Neuronal stem cell (in vitro differentiated cells): Measurements from ENCODE around the gene GNG13. TPM values are rescaled to one million over a fixed set of nuclear protein-coding genes. Genes with fewer than 3 reads are reported as not detected.

Experiments
- DNase-seq: peaks from one replicate; pipeline ENCODE4 v3.0.0-alpha.2; 2013; ENCODE audit warnings: low spot score
- H2AFZ ChIP-seq: one replicate; pipeline ENCODE4 v1.6.1; 2013; ENCODE audit warnings: mild to moderate bottlenecking, low read length, inconsistent platforms
- H2AK5ac ChIP-seq: 2 replicates; pipeline ENCODE4 v1.6.1; 2013; ENCODE audit warnings: low read depth, mild to moderate bottlenecking, inconsistent platforms, low read length, moderate library complexity, mixed read lengths
- H2BK120ac ChIP-seq: 2 replicates; pipeline ENCODE4 v1.6.1; 2013; ENCODE audit warnings: low read depth, mild to moderate bottlenecking, inconsistent platforms, low read length, moderate library complexity, mixed read lengths
- H2BK12ac ChIP-seq: one replicate; pipeline ENCODE4 v1.6.1; 2013; ENCODE audit warnings: low read length, inconsistent platforms
- H2BK15ac ChIP-seq: 2 replicates; pipeline ENCODE4 v1.6.1; 2013; ENCODE audit warnings: mild to moderate bottlenecking, low read length, inconsistent platforms, mixed read lengths
- H2BK5ac ChIP-seq: one replicate; pipeline ENCODE4 v1.6.1; 2013; ENCODE audit warnings: inconsistent platforms, mild to moderate bottlenecking, low read length, moderate library complexity
- H3K14ac ChIP-seq: one replicate; pipeline ENCODE4 v1.6.1; 2013; ENCODE audit warnings: low read length, inconsistent platforms
- H3K18ac ChIP-seq: 2 replicates; pipeline ENCODE4 v1.6.1; 2013; ENCODE audit warnings: low read length, inconsistent platforms
- H3K23ac ChIP-seq: 2 replicates; pipeline ENCODE4 v1.6.1; 2013; ENCODE audit warnings: low read depth, mild to moderate bottlenecking, mixed read lengths, low read length, inconsistent platforms; ENCODE audit not compliant: poor library complexity
- H3K27ac ChIP-seq: replicated peaks from 3 replicates; pipeline ENCODE4 v1.5.1; 2013; ENCODE audit warnings: low read length, inconsistent platforms
- H3K27me3 ChIP-seq, 3 experiments: 2 replicates each; pipeline ENCODE4 v1.6.1; 2013; ENCODE audit warnings: low read length in 3 of 3, mild to moderate bottlenecking in 2 of 3, inconsistent platforms in 1 of 3, low read depth in 1 of 3, mixed read lengths in 1 of 3, moderate library complexity in 1 of 3; ENCODE audit not compliant: control insufficient read depth in 3 of 3, insufficient read depth in 3 of 3
- H3K36me3 ChIP-seq, 2 donors: replicated peaks in 1 of 2; 2 replicates each; pipeline ENCODE4 v1.6.1; 2013; ENCODE audit warnings: low read length in 2 of 2; ENCODE audit not compliant: control insufficient read depth in 2 of 2, insufficient read depth in 2 of 2
- H3K4ac ChIP-seq: 2 replicates; pipeline ENCODE4 v1.6.1; 2013; ENCODE audit warnings: inconsistent platforms, mild to moderate bottlenecking, low read length, moderate library complexity
- H3K4me1 ChIP-seq, 2 donors: 1 replicate in 1 of 2; 2 replicates in 1 of 2; pipeline ENCODE4 v1.6.1; 2013; ENCODE audit warnings: low read length in 2 of 2, low read depth in 1 of 2; ENCODE audit not compliant: control insufficient read depth in 2 of 2, insufficient read depth in 1 of 2
- H3K4me2 ChIP-seq: one replicate; pipeline ENCODE4 v1.6.1; 2013; ENCODE audit warnings: mild to moderate bottlenecking, low read length, inconsistent platforms; ENCODE audit not compliant: insufficient read depth, poor library complexity, severe bottlenecking
- H3K4me3 ChIP-seq, 2 donors: 2 replicates each; pipeline ENCODE4 v1.5.1; 2013; ENCODE audit warnings: low read length in 2 of 2, mild to moderate bottlenecking in 2 of 2, inconsistent platforms in 1 of 2, moderate library complexity in 1 of 2
- H3K79me1 ChIP-seq: one replicate; pipeline ENCODE4 v1.6.1; 2013; ENCODE audit warnings: low read depth, mild to moderate bottlenecking, inconsistent platforms, low read length, moderate library complexity
- H3K9ac ChIP-seq: one replicate; pipeline ENCODE4 v1.6.1; 2013; ENCODE audit warnings: mild to moderate bottlenecking, low read depth, low read length, inconsistent platforms; ENCODE audit not compliant: poor library complexity
- H3K9me3 ChIP-seq, 2 donors: replicated peaks in 1 of 2; 2 replicates each; pipeline versions ENCODE3 to v1.6.1; 2013; ENCODE audit warnings: low read length in 2 of 2, mild to moderate bottlenecking in 2 of 2, inconsistent platforms in 1 of 2, low read depth in 1 of 2, mixed read lengths in 1 of 2, moderate library complexity in 1 of 2; ENCODE audit not compliant: control insufficient read depth in 2 of 2, insufficient read depth in 1 of 2
- H4K8ac ChIP-seq: one replicate; pipeline ENCODE4 v1.6.1; 2013; ENCODE audit warnings: low read depth, mild to moderate bottlenecking, inconsistent platforms, low read length, moderate library complexity
- H4K91ac ChIP-seq: one replicate; pipeline ENCODE4 v1.6.1; 2013; ENCODE audit warnings: low read length, low read depth, mild to moderate bottlenecking, inconsistent platforms; ENCODE audit not compliant: poor library complexity
- WGBS, 2 donors: extraction: QIAGEN DNeasy Blood & Tissue Kit; methylation state at CpG; one replicate each; pipeline ENCODE4 v1.1.7; 2013; ENCODE audit warnings: missing lambda C conversion rate in 2 of 2, mixed read lengths in 1 of 2; ENCODE audit not compliant: insufficient read length in 2 of 2, insufficient replicate concordance in 1 of 2; ENCODE audit errors: extremely low coverage in 2 of 2; 5-methylcytosine and 5-hydroxymethylcytosine counted together
- small RNA-seq: library from polyadenylated mRNA; stranded (forward); fragments of <200 nt; extraction: miRNeasy Mini kit (QIAGEN cat#:217004); gene quantifications from one replicate; pipeline ENCODE3, GENCODE V24; 2013; ENCODE audit not compliant: insufficient read depth

The GNG13 gene

GRCh38 chr16:749010-749409, 51.5 kb downstream of the GNG13 start:
- Histone ChIP-seq H2BK12ac (no peak overlapping the region), H2AK5ac (no peak overlapping the region), H2BK5ac (no peak overlapping the region), H4K91ac (no peak overlapping the region), H3K4ac (no peak overlapping the region), H3K4me2 (no peak overlapping the region), H2BK15ac (no peak overlapping the region), H3K23ac (no peak overlapping the region), H2AFZ (no peak overlapping the region), H3K9ac (no peak overlapping the region), H3K4me3 (no peak overlapping the region), H3K4me1 (peaks cover 17 to 27% of the 10 kb centered on the region in 2 donors), H3K14ac (no peak overlapping the region), H3K9me3 (no peaks in the 10 kb centered on the region), H4K8ac (no peak overlapping the region), H2BK120ac (no peak overlapping the region), H3K27me3 (no peaks in the 10 kb centered on the region), H3K36me3 (no peaks in the 10 kb centered on the region), H3K27ac (no peak overlapping the region), H3K18ac (no peak overlapping the region), H3K79me1 (peaks cover 3% of the 10 kb centered on the region)
- no peak for DNase-seq
- WGBS, 2 donors: no CpG with 5 or more reads among the region's 6 CpGs

Small RNAs within 50 kb of the gene (small RNA-seq; reads per million reads assigned to genes)
- gene MIR662: not detected
